ENCODE measurements around the gene WWP2. TPM values are rescaled to one million over a fixed set of nuclear protein-coding genes. Genes with fewer than 3 reads are reported as not detected.
A peak's percentile ranks its signal among the peaks of the same experiment; 100 is the strongest.
"Not testable (repeated sequence)": the region's sequence is repeated elsewhere in the genome, so short reads cannot be mapped to it uniquely, and the experiment has no call there.

WWP2 gene
- total RNA-seq, 2 donors from 2014 or later: 83.3 to 102 TPM

DNA sequence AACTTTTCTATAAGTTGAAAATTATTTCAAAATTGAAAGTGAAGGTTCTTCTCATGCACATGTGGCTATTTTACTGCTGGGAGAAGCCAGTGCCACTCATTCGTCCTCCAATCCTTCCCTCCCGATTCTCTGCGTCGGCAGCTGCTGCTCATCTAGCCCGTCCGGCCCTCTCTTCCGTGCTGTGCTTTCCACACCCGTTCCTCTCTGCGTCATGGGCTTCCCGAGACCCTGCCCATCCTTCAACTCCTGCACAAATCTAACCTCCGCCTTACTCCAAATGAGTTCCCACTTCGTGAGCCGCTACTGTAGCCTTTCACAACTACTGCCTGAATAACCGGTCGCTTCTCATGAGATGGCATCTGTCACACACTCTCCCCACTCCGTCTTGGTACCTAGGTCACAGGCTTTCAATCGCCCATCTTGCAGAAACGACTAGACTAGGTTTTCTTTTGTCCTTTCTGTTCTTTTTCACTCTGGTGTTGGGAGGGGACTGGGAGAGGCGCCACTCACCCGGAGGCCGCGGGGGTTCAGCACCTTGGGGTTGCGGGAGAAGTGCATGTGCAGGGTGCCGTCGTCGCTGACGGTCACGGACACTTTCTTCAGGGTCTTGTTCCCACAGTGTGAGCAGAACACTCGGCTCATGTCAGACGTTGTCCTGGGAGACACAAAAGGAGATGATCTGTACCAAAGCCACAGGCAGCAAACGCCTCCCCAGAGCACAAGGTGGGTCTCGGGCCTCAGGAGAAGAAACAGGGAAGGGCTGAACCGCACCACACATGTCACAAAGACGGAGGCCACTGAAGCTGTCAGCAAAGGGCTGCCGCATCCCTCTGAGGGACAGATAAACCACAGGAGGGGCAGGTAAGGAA, 17.5 kb upstream of the WWP2 start:
- intact Hi-C loops (cut with DNase I, micrococcal nuclease): no loop called here
- DNase-seq (no peak), ATAC-seq (no peak)

DNA sequence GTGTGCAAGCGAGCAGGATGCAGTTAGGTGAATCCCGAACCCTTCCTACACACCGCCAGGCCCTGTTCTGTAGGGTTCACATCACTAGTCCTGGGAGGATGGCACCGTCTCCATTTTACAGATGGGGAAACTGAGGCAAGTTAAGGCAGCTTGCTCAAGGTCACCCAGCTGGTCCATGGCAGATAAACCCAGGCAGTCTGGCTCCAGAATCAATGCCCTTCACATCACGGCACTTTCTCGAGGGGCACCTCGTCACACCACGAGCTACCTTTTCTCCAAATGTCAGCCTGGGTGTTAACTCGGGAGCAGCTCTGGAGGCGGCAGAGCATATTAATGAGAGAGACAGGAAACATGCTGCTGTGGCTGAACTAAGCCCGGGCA, 16.9 kb upstream of the WWP2 start:
- no peak for ATAC-seq
- intact Hi-C loops (cut with DNase I, micrococcal nuclease): no loop called here

DNA sequence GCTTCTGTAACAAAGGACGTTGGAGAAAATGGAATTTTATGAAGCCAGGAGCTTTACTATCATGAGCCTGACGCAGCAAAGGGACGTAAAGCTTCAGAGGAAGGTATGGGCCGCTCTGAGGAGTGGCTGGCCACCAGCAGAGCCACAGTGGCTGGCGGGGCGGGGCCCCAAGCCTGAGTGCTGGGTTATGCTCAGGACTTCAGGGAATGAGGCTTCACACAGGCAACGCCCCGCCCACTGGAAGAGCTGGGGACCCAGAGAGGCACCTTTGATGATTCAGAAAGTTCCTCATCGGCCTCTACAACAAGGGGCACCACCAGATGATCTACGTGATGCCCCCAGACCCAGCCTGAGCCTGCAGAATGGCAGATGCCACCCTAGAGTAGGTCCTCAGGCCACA, 16.2 kb upstream of the WWP2 start:
- intact Hi-C loops (cut with DNase I, micrococcal nuclease): no loop called here
- DNase-seq (no peak), ATAC-seq (no peak)

More for the DNA sequence above, 16.9 kb upstream of the WWP2 start:
- no peak for DNase-seq

DNA sequence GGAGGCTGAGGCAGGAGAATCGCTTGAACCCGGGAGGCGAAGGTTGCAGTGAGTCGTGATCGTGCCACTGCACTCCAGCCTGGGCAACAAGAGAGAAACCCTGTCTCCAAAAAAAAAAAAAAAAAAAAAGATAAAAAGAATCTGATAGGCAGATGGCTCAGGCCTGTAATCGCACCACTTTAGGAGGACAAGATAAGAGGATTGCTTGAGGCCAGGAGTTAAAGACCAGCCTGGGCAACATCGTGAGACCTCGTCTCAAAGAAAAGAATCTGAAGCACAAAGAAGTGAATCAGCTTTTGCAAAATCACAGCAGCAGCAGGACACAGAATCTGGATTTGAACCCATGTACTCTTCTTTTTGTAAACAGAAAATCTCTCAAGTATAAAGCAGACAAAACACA, 15.0 kb upstream of the WWP2 start:
- intact Hi-C loops (cut with DNase I, micrococcal nuclease): no loop called here
- no peak for DNase-seq
- ATAC-seq: no peak

DNA sequence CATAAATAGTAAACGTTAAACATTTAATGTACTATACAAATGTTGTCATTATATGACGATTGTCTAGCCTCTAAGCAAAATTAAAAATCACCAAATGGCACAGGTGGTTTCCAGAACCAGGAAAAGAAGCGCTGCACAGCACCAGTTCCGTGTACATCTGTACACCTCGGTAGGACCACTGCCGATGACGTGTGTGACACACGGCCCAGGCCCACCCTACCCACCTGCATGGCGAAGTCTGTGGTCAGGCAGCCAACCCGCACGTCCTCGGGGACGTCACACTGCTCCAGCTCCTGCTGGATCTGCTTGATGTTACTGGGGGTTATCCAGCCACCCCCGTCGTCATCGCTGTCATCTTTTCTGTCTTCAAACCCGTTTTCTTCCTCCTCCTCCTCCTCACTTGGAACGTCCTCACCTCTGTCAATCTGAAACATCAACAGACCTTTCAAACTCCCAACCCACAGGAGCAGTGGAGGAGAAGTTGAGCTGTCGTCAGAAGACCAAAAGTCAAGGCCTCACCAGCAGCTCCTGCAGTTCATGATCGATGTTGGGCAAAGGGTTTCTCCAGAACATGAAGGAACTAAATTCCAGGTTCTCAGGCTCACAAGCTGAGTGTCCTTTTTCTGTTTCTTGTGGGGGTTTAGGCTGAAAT, 13.3 kb upstream of the WWP2 start:
- intact Hi-C loops (cut with DNase I, micrococcal nuclease): no loop called here
- DNase-seq (no peak), ATAC-seq (no peak)

DNA sequence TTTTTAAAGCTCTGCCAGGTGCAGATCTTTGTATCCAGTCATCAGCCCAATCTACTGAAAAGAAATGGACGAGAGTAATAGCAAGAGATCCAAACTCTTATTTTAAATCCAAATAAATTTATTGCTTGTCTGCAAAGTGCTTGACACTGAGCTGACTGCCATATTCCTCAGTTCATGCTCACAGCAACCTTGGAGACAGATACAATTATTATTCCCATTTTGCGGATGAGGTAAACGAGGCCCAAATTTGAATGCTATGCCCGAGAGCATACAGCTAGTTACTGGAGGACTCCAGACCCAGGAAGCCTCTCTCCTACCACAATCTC, 8.0 kb upstream of the WWP2 start:
- intact Hi-C loops (cut with DNase I, micrococcal nuclease): loop anchor here in 1 of 2 donors (2.0 kb wide), 1 partner anchor 45 kb away; no protein-coding TSS in a partner anchor
- ATAC-seq: no peak
- no peak for DNase-seq

DNA sequence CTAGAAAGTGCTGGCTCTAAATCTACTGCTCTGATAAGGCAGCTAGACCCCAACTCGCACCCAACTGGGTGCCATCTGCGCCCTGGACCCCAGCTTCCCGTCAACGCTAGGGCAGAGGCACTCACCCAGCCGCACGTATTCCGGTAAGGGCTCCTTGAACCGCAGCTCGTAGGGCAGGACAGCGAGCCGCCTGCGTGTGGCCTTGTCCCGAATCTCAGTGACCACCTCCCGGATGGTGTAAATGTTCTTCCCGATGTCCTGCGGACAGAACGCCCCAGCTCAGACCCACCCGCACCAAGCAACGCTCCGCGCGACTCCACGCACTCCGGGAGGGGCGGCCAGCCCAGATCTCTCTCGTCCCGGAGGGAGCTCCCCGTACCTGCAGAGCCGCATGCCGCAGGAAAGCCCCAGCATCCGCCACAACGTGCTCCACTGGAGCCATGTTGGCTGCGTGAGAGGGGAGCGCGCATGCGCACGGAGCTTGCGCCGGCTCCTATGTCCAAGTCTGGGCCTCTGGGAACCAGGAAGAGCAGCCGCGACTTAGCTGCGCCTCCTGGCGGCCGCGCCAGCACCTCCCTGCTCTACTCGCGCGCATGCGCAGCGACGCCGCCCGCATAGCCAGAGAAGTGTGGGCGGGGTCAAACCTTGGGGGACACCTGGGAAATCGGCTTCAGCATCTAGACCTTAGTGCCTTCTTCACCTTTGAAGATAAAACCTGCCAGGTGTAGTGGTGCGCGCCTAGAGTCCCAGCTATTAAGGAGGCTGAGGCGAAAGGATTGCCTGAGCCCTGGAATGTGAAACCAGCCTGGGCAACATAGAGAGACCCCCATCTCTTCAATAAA, 7.4 kb upstream of the WWP2 start, which contains the start of gene NOB1:
NOB1 (minus strand) TSS at position 458 of the 842 bp plus-strand sequence; CDS start at position 442, 16 bp downstream.
- ATAC-seq: peak; percentile 96

DNA sequence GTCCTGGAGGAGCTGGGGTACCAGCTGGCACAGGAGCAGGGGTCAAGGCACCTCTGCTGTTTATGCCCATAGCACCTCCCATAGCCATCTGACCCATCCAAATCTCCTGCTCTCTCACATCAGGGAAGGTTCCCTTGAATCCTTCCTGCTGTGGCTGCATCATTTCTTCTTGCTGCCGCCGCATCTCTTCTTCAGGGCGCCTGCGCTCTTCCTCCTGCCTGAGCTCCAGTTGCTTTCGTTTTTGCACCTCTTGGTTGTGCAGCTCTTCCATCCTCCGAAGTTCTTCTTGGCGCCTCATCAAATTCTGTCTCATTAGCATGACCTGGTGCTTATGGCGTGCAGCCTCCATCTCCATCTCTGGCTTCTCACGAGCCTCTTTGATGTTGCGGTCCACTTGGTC, 5.4 kb upstream of the WWP2 start:
- DNase-seq (no peak), ATAC-seq (no peak)
- intact Hi-C loops (cut with DNase I, micrococcal nuclease): no loop called here

More for the DNA sequence above, 7.4 kb upstream of the WWP2 start, which contains the start of gene NOB1:
- peak; percentile 96 for DNase-seq
- intact Hi-C loops (cut with DNase I, micrococcal nuclease): loop anchor here in 1 of 2 donors (2.0 kb wide), 1 partner anchor 46 kb away; no protein-coding TSS in a partner anchor

DNA sequence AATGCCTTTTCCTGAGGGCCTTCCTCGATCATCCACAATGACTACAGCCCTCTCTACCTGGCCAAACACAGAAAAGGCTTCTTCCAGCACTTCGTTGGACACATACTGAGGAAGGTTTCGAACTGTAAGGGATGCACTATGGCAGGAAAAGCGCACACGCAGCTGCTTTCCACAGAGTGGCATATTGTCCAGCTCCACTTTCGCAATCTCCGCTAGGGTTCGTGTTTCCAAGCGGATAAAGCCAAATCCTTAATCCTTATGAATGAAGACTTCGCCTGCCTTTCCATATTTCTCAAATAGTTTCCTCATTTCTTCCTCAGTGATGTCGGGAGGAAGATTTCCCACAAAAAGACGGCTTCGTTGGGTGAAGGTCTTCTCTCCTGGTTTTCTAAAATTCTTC, 4.8 kb upstream of the WWP2 start:
- intact Hi-C loops (cut with DNase I, micrococcal nuclease); DNase-seq; ATAC-seq: not testable (repeated sequence)

DNA sequence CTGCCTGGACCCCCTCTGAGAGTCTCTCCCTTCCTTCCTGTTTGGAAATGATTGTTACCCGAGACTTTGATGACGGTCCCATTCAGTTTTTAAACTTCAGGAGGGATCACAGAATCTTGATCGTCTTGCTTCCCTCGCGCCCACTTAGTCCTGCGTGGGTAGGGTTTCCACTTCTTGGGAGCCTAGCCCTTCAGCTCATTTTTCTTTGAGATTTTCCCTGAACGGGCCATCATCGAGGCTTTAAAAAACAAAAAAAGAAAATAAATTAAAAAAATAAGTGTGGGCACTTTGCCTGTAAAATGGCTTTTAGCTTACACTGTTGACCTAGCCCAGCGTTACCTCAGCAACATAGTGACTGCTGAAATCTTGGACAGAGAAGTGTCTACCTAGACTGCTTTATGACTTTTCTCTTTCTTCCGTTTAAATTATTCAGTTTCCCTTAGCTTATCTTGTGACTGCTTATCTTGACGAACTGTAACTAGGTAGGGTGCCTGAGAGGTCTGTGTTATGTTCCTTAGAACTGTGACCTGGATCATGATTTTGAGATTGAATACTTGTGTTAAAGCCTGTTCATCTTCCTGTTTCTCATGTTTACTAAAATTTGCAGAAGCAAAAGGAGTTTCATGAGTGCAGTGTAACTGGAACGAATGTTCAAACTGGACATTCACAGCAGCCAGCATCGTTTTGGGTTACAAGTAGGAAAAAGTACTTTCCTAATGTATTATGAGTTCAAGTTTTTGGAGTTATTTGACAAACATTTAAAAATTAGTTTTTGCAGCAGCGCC, 874 bp downstream of the WWP2 start:
- peak; percentile 73 for ATAC-seq
- no peak for DNase-seq
- intact Hi-C loops (cut with DNase I, micrococcal nuclease): no loop called here

DNA sequence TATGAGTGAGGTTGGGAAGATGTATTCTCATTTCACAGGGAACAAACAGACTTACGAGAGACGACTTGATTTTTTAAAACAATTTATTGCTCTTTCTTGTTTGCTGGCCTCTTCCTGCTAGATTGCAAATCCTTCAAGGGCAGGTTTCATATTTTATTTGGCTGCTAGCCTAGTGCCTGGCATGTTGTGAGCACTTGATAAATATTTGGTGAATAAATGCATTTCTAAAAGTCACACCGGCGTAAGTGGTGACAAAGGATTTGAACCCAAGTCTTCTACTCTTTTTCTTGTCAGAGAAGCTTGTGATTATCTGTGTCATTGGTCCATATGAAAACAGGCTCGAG, 1.4 kb downstream of the WWP2 start:
- intact Hi-C loops (cut with DNase I, micrococcal nuclease): no loop called here
- peak; percentile 10 for ATAC-seq
- no peak for DNase-seq

DNA sequence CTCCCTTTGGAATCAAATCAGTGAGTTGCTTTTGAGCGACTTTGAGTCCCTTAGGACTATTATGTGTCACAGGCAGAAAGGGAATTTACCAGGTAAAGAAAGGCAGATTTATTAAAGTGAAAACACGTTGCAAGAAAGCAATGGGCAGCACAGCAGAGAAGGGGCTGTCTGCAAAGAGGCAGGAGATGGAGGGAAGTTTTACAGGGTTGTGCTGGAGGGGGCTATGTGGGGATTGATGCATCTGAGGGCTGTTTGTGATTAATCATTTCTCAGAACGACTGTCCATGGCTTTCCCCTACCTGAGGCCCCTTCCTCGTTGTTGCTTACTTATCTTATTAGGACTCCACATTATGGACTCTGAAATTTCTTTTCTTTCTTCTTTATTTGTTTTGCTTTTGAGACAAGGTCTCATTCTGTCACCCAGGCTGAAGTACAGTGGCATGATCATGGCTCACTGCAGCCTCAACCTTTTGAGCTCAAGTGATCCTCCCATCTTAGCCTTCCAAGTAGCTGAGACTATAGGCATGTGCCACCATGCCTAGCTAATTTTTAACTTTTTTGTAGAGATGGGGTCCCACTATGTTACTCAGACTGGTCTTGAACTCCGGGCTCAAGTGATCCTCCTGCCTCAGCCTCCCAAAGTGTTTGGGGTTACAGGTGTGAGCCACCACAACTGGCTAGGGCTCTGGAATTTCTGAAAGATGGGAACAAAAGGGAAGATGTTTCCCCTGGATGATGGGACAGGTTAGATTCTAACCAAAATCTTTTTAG, 5.5 kb downstream of the WWP2 start:
- peak; percentile 31 for ATAC-seq
- intact Hi-C loops (cut with DNase I, micrococcal nuclease): no loop called here
- no peak for DNase-seq

DNA sequence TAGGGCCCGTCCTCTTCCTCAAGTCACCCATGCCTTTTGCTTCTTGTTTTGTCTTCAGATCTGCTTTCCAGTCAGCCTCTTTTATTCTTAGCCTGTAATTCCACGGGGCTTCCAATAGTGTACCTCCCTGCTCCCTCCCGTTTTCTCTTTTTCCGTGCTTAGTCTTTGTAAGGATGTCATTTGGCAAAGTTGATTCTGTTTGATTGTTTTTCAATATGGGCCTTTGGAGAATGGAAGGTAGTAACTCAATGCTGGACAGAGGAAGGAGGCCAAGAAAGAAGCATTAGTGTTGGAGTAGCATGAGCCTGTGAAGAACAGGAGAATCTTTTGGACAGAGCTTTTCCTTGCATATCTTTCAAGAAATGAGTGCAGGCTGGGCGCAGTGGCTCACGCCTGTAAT, 6.5 kb downstream of the WWP2 start:
- intact Hi-C loops (cut with DNase I, micrococcal nuclease): no loop called here
- no peak for DNase-seq
- ATAC-seq: no peak

DNA sequence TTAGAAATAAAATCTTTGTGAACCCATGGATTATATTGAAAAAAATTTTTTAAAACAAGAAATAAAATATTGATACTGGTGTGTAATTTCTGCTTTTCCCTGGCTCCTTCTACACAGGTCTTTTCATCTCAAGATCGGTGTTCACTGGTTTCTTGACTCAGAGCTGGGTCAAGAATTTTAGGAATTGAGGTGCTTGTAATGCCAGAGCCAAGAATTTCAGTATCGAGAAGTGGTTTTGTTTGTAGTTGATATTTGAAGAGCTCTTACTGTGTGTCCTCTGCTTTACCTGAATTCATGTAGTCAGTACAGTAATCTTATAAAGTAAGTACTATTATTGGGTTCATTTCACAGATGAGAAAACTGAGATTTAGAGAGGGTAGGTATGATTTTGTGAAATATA, 7.3 kb downstream of the WWP2 start:
- intact Hi-C loops (cut with DNase I, micrococcal nuclease): no loop called here
- no peak for DNase-seq
- no peak for ATAC-seq

DNA sequence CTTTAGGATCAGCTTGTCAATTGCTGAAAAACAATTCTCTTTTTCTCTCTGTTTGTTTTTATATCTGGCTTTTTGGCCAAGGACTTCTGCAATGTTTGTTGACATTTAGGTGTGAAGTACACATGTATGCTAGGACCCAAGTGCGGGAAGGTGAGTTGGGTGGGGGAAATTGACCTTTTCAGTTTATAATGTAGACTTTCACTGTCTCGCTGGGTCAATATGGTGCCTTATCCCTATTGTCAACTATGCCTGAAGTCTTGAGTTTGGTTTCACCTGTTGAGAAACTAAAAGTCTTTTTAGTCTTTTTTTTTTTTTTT, 9.5 kb downstream of the WWP2 start:
- DNase-seq (no peak), ATAC-seq (no peak)
- intact Hi-C loops (cut with DNase I, micrococcal nuclease): no loop called here

DNA sequence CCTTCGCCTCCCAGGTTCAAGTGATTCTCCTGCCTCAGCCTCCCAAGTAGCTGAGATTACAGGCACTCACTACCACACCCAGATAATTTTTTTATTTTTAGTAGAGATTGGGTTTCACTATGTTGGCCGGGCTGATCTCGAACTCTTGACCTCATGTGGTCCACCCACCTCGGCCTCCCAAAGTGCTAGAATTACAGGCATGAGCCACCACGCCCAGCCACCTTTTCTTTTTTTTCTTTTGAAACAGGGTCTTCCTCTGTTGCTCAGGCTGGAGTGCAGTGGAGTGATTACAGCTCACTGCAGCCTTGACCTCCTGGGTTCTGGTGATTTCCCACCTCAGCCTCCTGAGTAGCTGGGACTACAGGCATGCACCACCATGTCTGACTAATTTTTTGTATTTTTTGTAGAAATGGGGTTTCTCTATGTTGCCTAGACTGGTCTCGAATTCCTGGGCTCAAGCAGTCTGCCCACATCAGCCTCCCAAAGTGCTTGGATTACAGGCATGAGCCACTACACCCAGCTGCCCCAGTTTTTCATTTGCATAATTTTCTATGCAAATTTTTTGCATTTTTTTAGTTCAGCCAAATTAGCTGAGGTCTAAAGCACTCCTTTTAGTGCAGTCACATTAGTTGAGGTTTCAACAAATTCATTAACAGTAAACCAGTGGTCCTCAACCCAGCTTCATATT, 11.3 kb downstream of the WWP2 start:
- intact Hi-C loops (cut with DNase I, micrococcal nuclease): no loop called here
- no peak for ATAC-seq
- no peak for DNase-seq

DNA sequence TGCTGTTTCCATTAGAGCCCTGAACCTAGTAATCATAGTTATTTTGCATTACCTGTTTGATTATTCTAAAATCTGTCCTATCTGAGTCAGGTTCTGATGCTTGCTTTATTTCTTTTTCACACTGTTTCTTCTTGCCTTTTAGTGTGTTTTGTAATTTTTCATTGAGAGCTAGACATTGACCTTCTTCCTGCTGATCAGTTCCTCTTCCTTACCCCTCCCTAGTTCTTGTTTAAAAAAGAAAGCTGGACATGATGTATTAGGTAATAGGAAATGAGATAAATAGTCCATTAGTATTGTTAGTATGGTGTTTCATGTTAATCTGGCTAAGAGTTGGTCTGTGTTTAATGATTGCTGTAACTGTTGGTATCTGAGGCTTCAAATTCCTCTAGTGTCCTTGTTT, 13.4 kb downstream of the WWP2 start:
- ATAC-seq (no peak), DNase-seq (no peak)

DNA sequence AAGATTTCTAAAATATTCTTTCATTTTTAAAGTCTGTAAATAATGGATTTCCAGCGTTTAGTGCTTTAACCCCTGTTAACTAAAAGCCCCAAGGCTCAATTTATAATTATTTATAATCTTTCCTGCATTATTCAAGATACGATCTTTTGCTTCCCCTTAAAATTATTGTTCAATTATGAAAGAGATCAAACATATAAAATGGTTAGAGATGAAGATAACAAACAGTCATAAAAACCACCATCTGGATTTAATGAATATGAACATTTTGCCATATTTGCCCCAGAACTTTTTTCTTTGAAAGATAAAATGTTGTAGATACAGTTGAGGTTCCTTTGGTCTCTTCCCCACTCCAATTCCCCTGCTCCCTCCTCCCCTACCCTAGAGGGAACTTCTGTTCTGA, 17.6 kb downstream of the WWP2 start:
- intact Hi-C loops (cut with DNase I, micrococcal nuclease): no loop called here
- DNase-seq: no peak
- no peak for ATAC-seq

More for the DNA sequence above, 13.4 kb downstream of the WWP2 start:
- intact Hi-C loops (cut with DNase I, micrococcal nuclease): no loop called here

Data from left colon (tissue), 2 donors.